Measurements from ENCODE around the gene TNS2.
"Not testable (repeated sequence)": the region's sequence is repeated elsewhere in the genome, so short reads cannot be mapped to it uniquely, and the experiment has no call there.

Gene TNS2, protein sequence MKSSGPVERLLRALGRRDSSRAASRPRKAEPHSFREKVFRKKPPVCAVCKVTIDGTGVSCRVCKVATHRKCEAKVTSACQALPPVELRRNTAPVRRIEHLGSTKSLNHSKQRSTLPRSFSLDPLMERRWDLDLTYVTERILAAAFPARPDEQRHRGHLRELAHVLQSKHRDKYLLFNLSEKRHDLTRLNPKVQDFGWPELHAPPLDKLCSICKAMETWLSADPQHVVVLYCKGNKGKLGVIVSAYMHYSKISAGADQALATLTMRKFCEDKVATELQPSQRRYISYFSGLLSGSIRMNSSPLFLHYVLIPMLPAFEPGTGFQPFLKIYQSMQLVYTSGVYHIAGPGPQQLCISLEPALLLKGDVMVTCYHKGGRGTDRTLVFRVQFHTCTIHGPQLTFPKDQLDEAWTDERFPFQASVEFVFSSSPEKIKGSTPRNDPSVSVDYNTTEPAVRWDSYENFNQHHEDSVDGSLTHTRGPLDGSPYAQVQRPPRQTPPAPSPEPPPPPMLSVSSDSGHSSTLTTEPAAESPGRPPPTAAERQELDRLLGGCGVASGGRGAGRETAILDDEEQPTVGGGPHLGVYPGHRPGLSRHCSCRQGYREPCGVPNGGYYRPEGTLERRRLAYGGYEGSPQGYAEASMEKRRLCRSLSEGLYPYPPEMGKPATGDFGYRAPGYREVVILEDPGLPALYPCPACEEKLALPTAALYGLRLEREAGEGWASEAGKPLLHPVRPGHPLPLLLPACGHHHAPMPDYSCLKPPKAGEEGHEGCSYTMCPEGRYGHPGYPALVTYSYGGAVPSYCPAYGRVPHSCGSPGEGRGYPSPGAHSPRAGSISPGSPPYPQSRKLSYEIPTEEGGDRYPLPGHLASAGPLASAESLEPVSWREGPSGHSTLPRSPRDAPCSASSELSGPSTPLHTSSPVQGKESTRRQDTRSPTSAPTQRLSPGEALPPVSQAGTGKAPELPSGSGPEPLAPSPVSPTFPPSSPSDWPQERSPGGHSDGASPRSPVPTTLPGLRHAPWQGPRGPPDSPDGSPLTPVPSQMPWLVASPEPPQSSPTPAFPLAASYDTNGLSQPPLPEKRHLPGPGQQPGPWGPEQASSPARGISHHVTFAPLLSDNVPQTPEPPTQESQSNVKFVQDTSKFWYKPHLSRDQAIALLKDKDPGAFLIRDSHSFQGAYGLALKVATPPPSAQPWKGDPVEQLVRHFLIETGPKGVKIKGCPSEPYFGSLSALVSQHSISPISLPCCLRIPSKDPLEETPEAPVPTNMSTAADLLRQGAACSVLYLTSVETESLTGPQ (N-terminal part only)

DNA sequence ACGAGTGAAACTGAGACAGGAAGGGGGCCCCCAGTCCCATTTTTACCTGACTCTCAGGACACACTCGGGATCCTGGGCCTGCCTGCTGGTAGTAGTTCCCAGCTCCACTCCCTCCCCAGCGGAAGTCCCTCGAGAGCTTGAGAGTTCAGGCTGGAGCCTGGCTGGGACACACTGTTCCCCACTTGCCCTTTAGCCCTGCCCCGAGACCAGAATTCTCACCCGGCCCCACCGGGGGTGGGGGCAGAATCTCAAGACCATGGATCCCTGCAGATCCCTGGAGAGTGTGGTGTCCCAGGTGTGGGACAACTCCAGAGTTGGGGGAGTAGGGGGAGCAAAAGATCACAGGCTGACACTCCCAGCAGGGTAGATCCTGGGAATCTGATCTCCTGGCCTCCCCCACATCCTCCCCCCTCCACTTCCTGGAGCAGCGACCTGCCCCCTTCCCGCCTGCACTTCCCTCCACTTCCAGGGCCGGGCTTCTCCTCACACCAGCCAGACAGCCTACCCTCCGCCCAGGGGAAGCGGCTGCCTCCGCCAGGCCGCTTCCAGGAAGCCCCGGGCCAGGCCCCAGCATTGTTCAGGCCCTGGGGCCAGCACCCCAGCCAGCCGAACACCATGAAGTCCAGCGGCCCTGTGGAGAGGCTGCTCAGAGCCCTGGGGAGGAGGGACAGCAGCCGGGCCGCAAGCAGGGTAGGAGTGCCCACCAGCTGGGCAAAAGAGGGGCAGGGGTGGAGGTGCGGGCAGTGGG is at the start of gene TNS2:
Gene TNS2 (plus strand): TSS at position 495 of the 748 bp plus-strand sequence. CDS start 121 bp downstream, at position 616.
- Mint-ChIP-seq H3K27ac (peak within 1 kb of the TSS; percentile 61), H3K4me3 (no peak within 1 kb of the TSS), H3K9me3 (ENCODE audit: low read depth) (no peaks in the 10 kb centered on the region), H3K27me3 (no peaks in the 10 kb centered on the region), H3K36me3 (no peaks in the 10 kb centered on the region), H3K4me1 (ENCODE audit: low read depth) (peaks cover 24% of the 10 kb centered on the region)

DNA sequence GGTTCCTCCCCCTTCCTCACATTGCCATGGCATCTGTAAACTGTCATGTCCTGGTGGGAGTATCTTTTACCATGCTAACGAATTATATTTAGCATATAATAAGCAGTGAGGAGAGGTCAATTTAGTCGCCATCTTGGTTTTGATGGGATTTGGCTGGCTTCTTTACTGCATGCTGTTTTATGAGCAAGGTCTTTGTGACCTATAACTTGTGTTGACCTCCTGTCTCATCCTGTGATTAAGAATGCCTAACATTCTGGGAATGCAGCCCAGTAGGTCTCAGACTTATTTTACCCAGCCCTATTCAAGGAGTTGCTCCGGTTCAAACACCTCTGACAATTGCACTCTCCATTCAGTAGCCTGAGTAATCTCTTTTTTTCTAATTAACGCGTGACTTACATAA is 45.7 kb upstream of the TNS2 start:
- H3K4me1 Mint-ChIP-seq (ENCODE audit: low read depth): peaks cover 29% of the 10 kb centered on the region
- H3K36me3 Mint-ChIP-seq: peaks cover 7% of the 10 kb centered on the region
- H3K4me3 Mint-ChIP-seq: peak overlapping the region; percentile 74
- no peaks in the 10 kb centered on the region for H3K27me3 Mint-ChIP-seq
- no peaks in the 10 kb centered on the region for H3K9me3 Mint-ChIP-seq (ENCODE audit: low read depth)
- no peak overlapping the region for H3K27ac Mint-ChIP-seq

DNA sequence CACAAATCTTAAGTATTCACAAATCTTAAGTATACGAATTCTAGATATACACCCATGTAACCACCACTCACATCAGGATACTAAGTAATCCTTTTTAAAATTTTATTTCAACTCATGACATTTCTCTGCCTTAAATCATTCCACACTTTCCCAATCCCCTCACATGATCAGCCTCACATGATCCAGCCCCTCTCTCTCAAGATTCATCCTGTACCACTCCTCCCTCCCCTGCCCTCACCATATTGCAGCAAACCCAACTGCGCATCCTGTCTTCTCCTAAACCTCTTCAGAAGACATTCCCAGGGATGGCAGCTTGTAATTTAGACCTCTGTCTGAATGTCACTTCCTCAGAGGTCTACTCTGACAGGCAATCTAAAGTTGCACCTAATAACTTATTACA is 45.3 kb upstream of the TNS2 start:
- Mint-ChIP-seq H3K4me1 (ENCODE audit: low read depth) (peaks cover 32% of the 10 kb centered on the region), H3K27me3 (no peaks in the 10 kb centered on the region), H3K4me3 (peak overlapping the region; percentile 74), H3K36me3 (peaks cover 7% of the 10 kb centered on the region), H3K27ac (no peak overlapping the region), H3K9me3 (ENCODE audit: low read depth) (no peaks in the 10 kb centered on the region)

DNA sequence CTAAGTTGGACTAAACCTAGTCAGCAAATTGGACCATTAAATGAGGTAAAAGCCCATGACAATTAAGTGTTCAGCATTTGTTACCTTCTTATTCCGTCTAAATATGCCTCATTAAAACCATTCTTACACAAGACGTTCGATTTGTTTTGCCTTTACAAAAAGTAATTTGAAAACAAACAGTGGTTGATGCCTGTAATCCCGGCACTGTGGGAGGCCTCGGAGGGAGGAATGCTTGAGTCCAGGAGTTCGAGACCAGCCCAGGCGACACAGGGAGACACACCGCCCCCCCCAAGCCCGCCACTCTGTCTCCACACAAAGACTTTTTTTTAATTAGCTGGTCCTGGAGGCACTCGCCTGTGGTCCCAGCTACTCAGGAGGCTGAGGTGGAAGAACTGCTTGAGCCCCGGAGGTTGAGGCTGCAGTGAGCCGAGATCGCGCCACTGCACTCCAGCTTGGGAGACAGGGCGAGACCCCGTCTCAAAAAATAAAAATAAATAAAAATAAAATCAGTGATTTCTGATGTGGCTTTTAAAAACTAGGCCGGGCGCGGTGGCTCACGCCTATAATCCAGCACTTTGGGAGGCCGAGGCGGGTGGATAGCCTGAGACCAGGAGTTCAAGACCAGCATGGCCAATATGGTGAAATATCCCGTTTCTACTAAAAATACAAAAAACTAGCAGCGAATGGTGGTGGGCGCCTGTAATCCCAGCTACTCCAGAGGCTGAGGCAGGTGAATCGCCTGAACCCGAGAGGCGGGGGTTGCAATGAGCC is 44.5 kb upstream of the TNS2 start:
- H3K4me1 Mint-ChIP-seq (ENCODE audit: low read depth): peaks cover 40% of the 10 kb centered on the region
- no peaks in the 10 kb centered on the region for H3K27me3 Mint-ChIP-seq
- H3K36me3 Mint-ChIP-seq: peaks cover 13% of the 10 kb centered on the region
- H3K27ac Mint-ChIP-seq: peak overlapping the region; percentile 98
- no peaks in the 10 kb centered on the region for H3K9me3 Mint-ChIP-seq (ENCODE audit: low read depth)
- peak overlapping the region; percentile 92 for H3K4me3 Mint-ChIP-seq

DNA sequence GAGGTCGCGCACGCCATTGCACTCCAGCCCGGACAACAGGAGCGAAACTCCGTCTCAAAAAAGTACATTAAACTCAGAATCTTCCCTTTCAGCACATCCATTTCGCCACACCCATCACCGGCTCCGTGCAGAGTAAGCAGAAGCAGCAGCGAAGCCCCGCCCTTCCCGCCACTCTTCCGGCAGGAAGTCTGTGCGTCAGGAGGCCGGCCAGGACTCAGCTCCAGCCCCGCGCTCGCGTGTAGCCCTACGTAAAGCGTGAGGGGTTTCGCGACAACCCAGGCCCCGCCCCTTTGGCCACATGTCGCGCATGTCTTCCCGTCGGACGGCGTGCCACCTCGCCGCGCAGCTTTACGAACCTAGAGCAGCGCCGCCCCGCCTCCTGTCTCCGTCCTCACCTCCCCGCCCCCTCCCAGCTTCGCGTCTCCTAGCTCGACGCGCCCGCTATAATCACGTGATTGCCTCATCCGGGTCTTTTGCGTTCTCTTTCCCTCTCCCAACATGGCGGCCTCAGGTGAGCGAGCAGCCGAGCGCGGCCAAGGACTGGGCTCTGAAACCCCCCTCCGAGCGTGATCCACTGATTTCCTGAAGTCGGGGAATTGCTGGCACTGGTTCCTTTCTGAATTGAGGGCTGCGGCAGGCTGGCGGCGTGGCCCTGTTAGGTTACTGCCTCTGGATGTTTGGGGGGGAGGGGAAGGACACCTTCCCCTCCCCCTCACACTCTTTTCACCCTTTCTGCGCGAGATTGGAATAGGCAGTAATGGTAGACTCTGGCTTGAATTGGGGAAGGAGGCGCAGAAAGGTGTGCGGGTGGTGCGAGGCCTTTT is 43.7 kb upstream of the TNS2 start, which contains the start of gene EIF4B:
Gene EIF4B (plus strand): TSS at position 471 of the 824 bp plus-strand sequence. CDS start 28 bp downstream, at position 499.
- H3K9me3 Mint-ChIP-seq (ENCODE audit: low read depth): no peaks in the 10 kb centered on the region
- H3K36me3 Mint-ChIP-seq: peaks cover 13% of the 10 kb centered on the region
- no peaks in the 10 kb centered on the region for H3K27me3 Mint-ChIP-seq
- peaks cover 48% of the 10 kb centered on the region for H3K4me1 Mint-ChIP-seq (ENCODE audit: low read depth)
- peak within 1 kb of the TSS; percentile 92 for H3K4me3 Mint-ChIP-seq
- peak within 1 kb of the TSS; percentile 98 for H3K27ac Mint-ChIP-seq

DNA sequence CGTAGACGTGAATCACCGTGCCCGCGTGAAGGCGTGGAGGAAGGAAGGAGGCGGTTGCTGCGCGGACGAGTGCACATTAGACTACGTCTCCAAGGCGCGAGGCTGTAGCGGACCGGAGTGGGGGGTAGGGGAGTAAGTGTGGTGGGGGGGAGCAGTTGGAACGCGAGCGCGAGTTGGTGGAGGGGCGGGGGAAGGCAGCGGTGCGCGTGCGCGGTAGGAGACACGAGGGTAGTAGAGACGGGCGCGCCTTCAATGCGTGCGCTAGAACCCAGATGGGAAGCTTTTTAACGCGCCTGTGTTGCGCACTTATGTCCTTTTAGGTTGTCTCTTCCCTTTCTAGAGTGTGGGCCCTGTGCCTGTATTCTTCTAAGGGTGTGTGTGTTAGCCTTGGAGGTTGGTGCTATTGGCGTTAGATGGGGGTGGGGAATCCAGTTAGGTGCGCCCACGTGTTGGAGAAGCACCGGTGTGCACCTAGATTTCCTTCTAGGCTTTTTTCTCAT is 43.0 kb upstream of the TNS2 start:
- Mint-ChIP-seq H3K9me3 (ENCODE audit: low read depth) (no peaks in the 10 kb centered on the region), H3K27ac (peak overlapping the region; percentile 98), H3K4me1 (ENCODE audit: low read depth) (peaks cover 54% of the 10 kb centered on the region), H3K36me3 (peaks cover 15% of the 10 kb centered on the region), H3K27me3 (no peaks in the 10 kb centered on the region), H3K4me3 (peak overlapping the region; percentile 92)

DNA sequence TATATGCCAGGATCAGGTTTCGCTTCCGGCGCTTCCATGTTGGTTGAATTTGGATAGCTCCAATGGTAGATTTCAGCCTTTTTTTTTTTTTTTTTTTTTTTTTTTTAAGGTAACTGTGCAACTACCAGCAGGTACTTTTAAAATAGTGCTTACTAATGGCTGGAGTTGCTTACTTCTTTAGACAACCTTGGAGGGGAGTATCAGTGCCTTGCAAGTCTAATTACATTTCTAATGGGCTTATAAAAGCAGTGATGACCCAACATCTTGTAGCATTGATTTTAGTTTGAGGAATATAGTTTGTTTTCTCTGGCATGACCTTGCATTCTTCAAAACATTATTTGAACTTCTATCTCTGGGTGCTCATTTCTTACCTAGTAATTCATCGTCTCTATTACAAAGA is 42.5 kb upstream of the TNS2 start:
- peaks cover 58% of the 10 kb centered on the region for H3K4me1 Mint-ChIP-seq (ENCODE audit: low read depth)
- H3K9me3 Mint-ChIP-seq (ENCODE audit: low read depth): no peaks in the 10 kb centered on the region
- H3K4me3 Mint-ChIP-seq: peak overlapping the region; percentile 92
- peak overlapping the region; percentile 98 for H3K27ac Mint-ChIP-seq
- H3K36me3 Mint-ChIP-seq: peaks cover 16% of the 10 kb centered on the region
- no peaks in the 10 kb centered on the region for H3K27me3 Mint-ChIP-seq

DNA sequence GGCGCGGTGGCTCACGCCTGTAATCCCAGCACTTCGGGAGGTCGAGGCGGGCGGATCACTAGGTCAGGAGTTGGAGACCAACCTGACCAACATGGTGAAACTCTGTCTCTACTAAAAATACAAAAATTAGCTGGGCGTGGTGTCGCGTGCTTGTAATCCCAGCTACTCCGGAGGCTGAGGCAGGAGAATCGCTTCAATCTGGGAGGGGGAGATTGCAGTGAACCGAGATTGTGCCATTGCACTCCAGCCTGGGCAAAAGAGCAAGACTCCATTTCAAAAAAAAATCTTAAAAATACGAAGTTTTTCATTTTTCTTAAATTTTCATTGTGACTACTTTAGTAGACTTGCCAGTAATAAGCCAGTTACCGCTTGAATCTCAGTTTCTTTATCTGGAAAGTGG is 41.1 kb upstream of the TNS2 start:
- H3K9me3 Mint-ChIP-seq (ENCODE audit: low read depth); H3K27me3 Mint-ChIP-seq: not testable (repeated sequence)
- Mint-ChIP-seq H3K36me3 (peaks cover 16% of the 10 kb centered on the region), H3K4me1 (ENCODE audit: low read depth) (peaks cover 68% of the 10 kb centered on the region), H3K4me3 (peak overlapping the region; percentile 92), H3K27ac (peak overlapping the region; percentile 98)

DNA sequence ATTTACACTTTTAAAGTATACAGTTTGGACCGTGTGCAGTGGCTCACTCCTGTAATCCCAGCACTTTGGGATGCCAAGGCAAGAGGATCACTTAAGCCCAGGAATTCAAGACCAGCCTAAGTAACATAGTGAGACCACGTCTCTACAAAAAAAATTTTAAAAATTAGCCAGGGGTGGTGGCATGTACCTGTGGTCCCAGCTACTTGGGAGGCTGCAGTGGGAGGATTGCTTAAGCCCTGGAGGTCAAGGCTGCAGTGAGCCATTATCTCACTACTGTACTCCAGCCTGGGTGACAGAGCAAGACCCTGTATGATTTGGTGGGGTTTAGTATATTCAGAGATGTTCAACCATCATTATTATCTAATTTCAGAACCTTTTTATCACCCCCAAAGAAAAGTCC is 38.9 kb upstream of the TNS2 start:
- peaks cover 72% of the 10 kb centered on the region for H3K4me1 Mint-ChIP-seq (ENCODE audit: low read depth)
- H3K36me3 Mint-ChIP-seq: peaks cover 16% of the 10 kb centered on the region
- H3K9me3 Mint-ChIP-seq (ENCODE audit: low read depth): no peaks in the 10 kb centered on the region
- H3K27me3 Mint-ChIP-seq: no peaks in the 10 kb centered on the region
- peak overlapping the region; percentile 92 for H3K4me3 Mint-ChIP-seq
- H3K27ac Mint-ChIP-seq: peak overlapping the region; percentile 70

DNA sequence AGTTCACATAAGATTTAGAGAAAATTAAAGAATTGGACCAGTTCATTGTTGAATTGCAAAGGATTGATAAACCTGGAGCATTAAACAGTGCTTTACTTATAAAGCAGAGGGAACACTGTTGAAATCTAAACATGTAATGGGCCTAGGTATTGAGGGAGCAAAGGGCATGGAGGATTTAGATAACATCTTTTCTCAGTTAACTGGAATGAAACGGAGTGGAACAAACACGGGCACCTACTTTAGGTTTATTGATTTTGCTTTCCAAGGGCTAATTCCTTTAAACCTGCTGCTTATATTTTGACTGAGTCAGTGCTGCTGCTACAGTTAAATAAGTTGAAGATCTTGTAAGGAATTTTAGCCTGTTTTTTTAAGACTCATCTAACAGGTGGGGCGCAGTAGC is 38.0 kb upstream of the TNS2 start:
- H3K36me3 Mint-ChIP-seq: peaks cover 16% of the 10 kb centered on the region

DNA sequence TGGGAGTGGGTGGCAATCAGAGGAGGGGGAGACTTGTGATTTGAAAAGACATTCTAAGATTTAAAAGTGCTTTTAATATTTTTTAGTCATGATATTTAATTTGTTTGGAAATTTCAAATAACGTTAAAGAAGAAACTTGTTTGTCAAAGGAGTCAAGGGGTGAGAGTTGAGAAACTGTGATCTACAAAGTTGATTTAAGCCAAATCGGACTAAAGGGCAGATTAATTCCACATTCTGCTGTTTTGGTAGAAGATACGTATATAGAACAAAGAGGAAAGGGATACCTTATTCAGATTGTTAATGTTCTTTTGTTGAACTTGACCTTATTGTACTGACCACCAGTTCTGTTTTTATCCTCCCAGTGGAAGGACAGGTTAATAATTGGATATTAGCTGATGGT is 36.9 kb upstream of the TNS2 start:
- Mint-ChIP-seq H3K4me1 (ENCODE audit: low read depth) (peaks cover 69% of the 10 kb centered on the region), H3K9me3 (ENCODE audit: low read depth) (no peaks in the 10 kb centered on the region), H3K4me3 (peak overlapping the region; percentile 46), H3K27me3 (no peaks in the 10 kb centered on the region), H3K27ac (peak overlapping the region; percentile 61), H3K36me3 (peaks cover 12% of the 10 kb centered on the region)

More for the DNA sequence above, 38.0 kb upstream of the TNS2 start:
- H3K4me3 Mint-ChIP-seq: peak overlapping the region; percentile 92
- no peaks in the 10 kb centered on the region for H3K27me3 Mint-ChIP-seq
- no peaks in the 10 kb centered on the region for H3K9me3 Mint-ChIP-seq (ENCODE audit: low read depth)
- peak overlapping the region; percentile 50 for H3K27ac Mint-ChIP-seq
- peaks cover 76% of the 10 kb centered on the region for H3K4me1 Mint-ChIP-seq (ENCODE audit: low read depth)

DNA sequence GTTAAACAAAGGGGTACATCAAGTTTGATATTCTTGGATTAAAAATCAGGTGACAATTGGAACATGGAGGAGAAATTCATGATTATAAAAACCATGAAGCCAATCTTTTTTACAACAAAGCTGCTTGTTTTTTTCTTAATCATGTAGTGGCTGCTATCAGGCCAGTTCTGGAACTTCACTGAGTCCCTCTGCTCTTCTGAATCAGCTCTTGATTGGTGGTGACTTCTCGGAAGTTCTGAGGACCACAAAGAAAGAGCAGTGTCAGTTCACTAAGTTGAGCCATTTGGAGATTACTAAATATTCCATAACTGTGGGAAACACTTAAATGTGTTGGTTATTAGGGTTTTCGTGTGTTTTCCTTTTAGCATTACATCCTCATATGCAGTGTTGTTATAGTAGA is 35.2 kb upstream of the TNS2 start:
- H3K27me3 Mint-ChIP-seq: no peaks in the 10 kb centered on the region
- no peak overlapping the region for H3K4me3 Mint-ChIP-seq
- peaks cover 54% of the 10 kb centered on the region for H3K4me1 Mint-ChIP-seq (ENCODE audit: low read depth)
- H3K27ac Mint-ChIP-seq: peak overlapping the region; percentile 86
- H3K9me3 Mint-ChIP-seq (ENCODE audit: low read depth): no peaks in the 10 kb centered on the region
- H3K36me3 Mint-ChIP-seq: peaks cover 9% of the 10 kb centered on the region

Measured in activated naive CD8-positive, alpha-beta T cell (primary cell).